ENCODE results near the gene SLC27A4.

GRCh38 chr9:128406848-128407391, 66.6 kb downstream of the SLC27A4 start:
- no peak for TF ChIP-seq CTCF (IDR thresholded peaks at IDR 0.05)
- TF ChIP-seq POLR2A (IDR thresholded peaks at IDR 0.05): no peak
